Astrocyte of the hippocampus (primary cell): ENCODE data around the gene SIGLEC6.

Source experiments
- DNase-seq: peaks from one replicate; pipeline ENCODE4 v3.0.0; 2011; ENCODE audit warnings: low read depth, low spot score

The SIGLEC6 gene

GRCh38 chr19:51531349-51532315, at the start of gene SIGLEC6:
Gene SIGLEC6, minus strand, starts transcription at chr19:51531670. Its CDS starts 22 bp downstream, at chr19:51531648.
- no peak for DNase-seq

- no peak for DNase-seq
Observed at GRCh38 chr19:51576850-51577249, 45.4 kb upstream of the SIGLEC6 start.

- DNase-seq = no peak
Observed at GRCh38 chr19:51573331-51573730, 41.9 kb upstream of the SIGLEC6 start.

- peak; percentile 18 for DNase-seq
Observed at GRCh38 chr19:51572908-51573307, 41.4 kb upstream of the SIGLEC6 start.

GRCh38 chr19:51572410-51572809, 40.9 kb upstream of the SIGLEC6 start:
- DNase-seq = no peak

- no peak for DNase-seq
Observed at GRCh38 chr19:51571599-51571998, 40.1 kb upstream of the SIGLEC6 start.

GRCh38 chr19:51570962-51571575, 39.6 kb upstream of the SIGLEC6 start, which contains the start of gene ZNF175:
Gene ZNF175, plus strand, starts transcription at chr19:51571283. Its CDS starts 2,047 bp downstream, at chr19:51573330.
- peak; percentile 98 for DNase-seq

- DNase-seq = no peak
Observed at GRCh38 chr19:51568456-51568855, 37.0 kb upstream of the SIGLEC6 start.

GRCh38 chr19:51567583-51567982, 36.1 kb upstream of the SIGLEC6 start:
- no peak for DNase-seq

GRCh38 chr19:51566489-51567100, 35.1 kb upstream of the SIGLEC6 start:
- DNase-seq = no peak

GRCh38 chr19:51565583-51565982, 34.1 kb upstream of the SIGLEC6 start:
- DNase-seq = no peak

GRCh38 chr19:51564791-51565190, 33.3 kb upstream of the SIGLEC6 start:
- no peak for DNase-seq

- DNase-seq = no peak
Observed at GRCh38 chr19:51560339-51560738, 28.9 kb upstream of the SIGLEC6 start.

GRCh38 chr19:51559240-51559639, 27.8 kb upstream of the SIGLEC6 start:
- no peak for DNase-seq

- DNase-seq = peak; percentile 85
Observed at GRCh38 chr19:51552996-51553725, 21.7 kb upstream of the SIGLEC6 start.

GRCh38 chr19:51552608-51552995, 21.1 kb upstream of the SIGLEC6 start:
- DNase-seq = no peak

- no peak for DNase-seq
Observed at GRCh38 chr19:51551673-51552432, 20.4 kb upstream of the SIGLEC6 start.

GRCh38 chr19:51550848-51551672, 19.6 kb upstream of the SIGLEC6 start:
- no peak for DNase-seq

GRCh38 chr19:51549533-51550324, 18.3 kb upstream of the SIGLEC6 start:
- DNase-seq = no peak
